ENCODE measurements around the gene E2F1.

E2F1 gene

GRCh38 chr20:33629533-33629932, 56.7 kb downstream of the E2F1 start:
- no peak for DNase-seq (ENCODE audit: low read depth, low spot score)
- no peak overlapping the region for H3K4me3 ChIP-seq (ENCODE audit: low read depth, low read length)
- TF ChIP-seq CTCF (IDR thresholded peaks at IDR 0.05; ENCODE audit: insufficient read depth, low read length, missing control alignments), result no peak
- ChIA-PET POLR2A (no interaction called here), CTCF (no interaction called here)

GRCh38 chr20:33627577-33628216, 58.5 kb downstream of the E2F1 start:
- DNase-seq (ENCODE audit: low read depth, low spot score), result no peak
- H3K4me3 ChIP-seq (ENCODE audit: low read depth, low read length), result no peak overlapping the region
- ChIA-PET POLR2A (no interaction called here), CTCF (no interaction called here)
- no peak for TF ChIP-seq CTCF (IDR thresholded peaks at IDR 0.05; ENCODE audit: insufficient read depth, low read length, missing control alignments)

- no peak for DNase-seq (ENCODE audit: low read depth, low spot score)
- CTCF ChIA-PET, result no interaction called here
- POLR2A ChIA-PET, result no interaction called here
- no peak for TF ChIP-seq CTCF (IDR thresholded peaks at IDR 0.05; ENCODE audit: insufficient read depth, low read length, missing control alignments)
- H3K4me3 ChIP-seq (ENCODE audit: low read depth, low read length), result no peak overlapping the region
Observed at GRCh38 chr20:33626190-33626589, 60.0 kb downstream of the E2F1 start.
